ENCODE data around the gene CPSF2. TPM values are rescaled to one million over a fixed set of nuclear protein-coding genes. Genes with fewer than 3 reads are reported as not detected.
"Not testable (repeated sequence)": the region's sequence is repeated elsewhere in the genome, so short reads cannot be mapped to it uniquely, and the experiment has no call there.

The CPSF2 gene
- total RNA-seq, 4 donors from 2014 or later: 34.1 to 55.8 (median 43.7) TPM

DNA sequence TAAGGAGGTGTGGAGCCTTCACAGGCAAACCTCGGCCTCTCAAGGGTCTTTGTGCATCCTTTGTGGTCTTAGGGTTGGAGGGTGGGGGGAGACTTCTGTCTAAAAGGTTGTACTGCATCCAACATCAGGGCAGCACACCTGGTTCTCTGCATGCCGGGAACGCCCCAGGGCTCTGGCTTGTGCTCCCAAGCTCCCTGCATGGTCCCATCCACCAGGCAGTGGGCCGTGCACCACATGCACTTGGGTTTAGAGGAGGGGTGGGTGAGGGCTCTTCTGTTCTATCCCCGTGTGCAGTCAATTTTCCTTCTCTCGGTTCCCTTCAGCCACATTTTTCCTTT lies 86.1 kb downstream of the CPSF2 start:
- no peak overlapping the region for H3K4me3 ChIP-seq (replicated peaks in 1 of 3)
- TF ChIP-seq, protein P1, sequence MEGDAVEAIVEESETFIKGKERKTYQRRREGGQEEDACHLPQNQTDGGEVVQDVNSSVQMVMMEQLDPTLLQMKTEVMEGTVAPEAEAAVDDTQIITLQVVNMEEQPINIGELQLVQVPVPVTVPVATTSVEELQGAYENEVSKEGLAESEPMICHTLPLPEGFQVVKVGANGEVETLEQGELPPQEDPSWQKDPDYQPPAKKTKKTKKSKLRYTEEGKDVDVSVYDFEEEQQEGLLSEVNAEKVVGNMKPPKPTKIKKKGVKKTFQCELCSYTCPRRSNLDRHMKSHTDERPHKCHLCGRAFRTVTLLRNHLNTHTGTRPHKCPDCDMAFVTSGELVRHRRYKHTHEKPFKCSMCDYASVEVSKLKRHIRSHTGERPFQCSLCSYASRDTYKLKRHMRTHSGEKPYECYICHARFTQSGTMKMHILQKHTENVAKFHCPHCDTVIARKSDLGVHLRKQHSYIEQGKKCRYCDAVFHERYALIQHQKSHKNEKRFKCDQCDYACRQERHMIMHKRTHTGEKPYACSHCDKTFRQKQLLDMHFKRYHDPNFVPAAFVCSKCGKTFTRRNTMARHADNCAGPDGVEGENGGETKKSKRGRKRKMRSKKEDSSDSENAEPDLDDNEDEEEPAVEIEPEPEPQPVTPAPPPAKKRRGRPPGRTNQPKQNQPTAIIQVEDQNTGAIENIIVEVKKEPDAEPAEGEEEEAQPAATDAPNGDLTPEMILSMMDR (IDR thresholded peaks at IDR 0.05): no peak
- TF ChIP-seq POLR2A (IDR thresholded peaks at IDR 0.05): no peak
- intact Hi-C loops (cut with DNase I): no loop called here
- H3K9me3 ChIP-seq: no peaks in the 10 kb centered on the region
- no peak overlapping the region for H3K27ac ChIP-seq
- H3K4me1 ChIP-seq: no peaks in the 10 kb centered on the region
- no peak for DNase-seq
- H3K27me3 ChIP-seq: no peaks in the 10 kb centered on the region
- WGBS, 2 donors: 71 to 72% methylated on average over 6 of the region's 6 CpGs
- no peaks in the 10 kb centered on the region for H3K36me3 ChIP-seq

DNA sequence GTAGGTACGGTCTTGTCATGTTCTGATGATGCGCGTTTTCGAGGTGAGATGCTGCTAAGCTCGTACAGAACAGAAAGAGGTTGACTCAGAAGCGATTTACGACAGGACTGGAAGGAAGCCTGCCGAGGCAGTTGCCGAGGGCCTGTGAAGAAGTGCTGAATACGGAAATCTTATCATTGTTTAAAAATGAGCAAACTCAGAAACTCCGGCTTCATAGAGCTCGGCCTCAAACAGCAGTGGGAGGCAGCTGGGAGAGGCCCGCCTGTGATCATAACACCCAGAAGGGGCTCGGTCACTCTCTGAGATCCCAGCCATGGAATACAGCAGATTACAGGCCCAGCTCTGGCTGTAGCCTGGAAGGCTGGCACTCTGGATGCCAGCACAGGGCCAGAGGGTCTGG lies 87.4 kb downstream of the CPSF2 start:
- WGBS, 2 donors: 79 to 89% methylated on average over 14 of the region's 14 CpGs
- no peak overlapping the region for H3K4me3 ChIP-seq (replicated peaks in 1 of 3)
- TF ChIP-seq, protein P1 (IDR thresholded peaks at IDR 0.05): no peak
- no peak for TF ChIP-seq POLR2A (IDR thresholded peaks at IDR 0.05)
- H3K4me1 ChIP-seq: no peaks in the 10 kb centered on the region
- H3K27ac ChIP-seq: no peak overlapping the region
- H3K36me3 ChIP-seq: no peaks in the 10 kb centered on the region
- DNase-seq: no peak
- intact Hi-C loops (cut with DNase I): no loop called here
- no peaks in the 10 kb centered on the region for H3K9me3 ChIP-seq
- H3K27me3 ChIP-seq: no peaks in the 10 kb centered on the region

DNA sequence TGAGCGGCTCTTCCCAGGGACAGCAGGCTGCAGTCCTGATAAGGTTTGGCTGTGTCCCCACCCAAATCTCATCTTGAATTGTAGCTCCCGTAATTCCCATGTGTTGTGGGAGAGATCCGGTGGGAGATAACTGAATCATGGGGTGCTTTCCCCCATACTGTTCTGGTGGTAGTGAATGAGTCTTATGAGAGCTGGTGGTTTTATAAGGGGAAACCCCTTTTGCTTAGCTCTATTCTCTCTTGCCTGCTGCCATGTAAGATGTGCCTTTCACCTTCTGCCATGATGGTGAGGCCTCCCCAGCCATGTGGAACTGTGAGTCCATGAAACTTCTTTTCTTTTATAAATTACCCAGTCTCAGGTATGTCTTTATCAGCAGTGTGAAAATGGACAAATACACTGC lies 91.4 kb downstream of the CPSF2 start:
- H3K27me3 ChIP-seq; H3K4me3 ChIP-seq (replicated peaks in 1 of 3); DNase-seq; H3K4me1 ChIP-seq; intact Hi-C loops (cut with DNase I); H3K9me3 ChIP-seq; H3K27ac ChIP-seq; H3K36me3 ChIP-seq: not testable (repeated sequence)
- WGBS, 2 donors: 80 to 93% methylated on average over 3 of the region's 3 CpGs

DNA sequence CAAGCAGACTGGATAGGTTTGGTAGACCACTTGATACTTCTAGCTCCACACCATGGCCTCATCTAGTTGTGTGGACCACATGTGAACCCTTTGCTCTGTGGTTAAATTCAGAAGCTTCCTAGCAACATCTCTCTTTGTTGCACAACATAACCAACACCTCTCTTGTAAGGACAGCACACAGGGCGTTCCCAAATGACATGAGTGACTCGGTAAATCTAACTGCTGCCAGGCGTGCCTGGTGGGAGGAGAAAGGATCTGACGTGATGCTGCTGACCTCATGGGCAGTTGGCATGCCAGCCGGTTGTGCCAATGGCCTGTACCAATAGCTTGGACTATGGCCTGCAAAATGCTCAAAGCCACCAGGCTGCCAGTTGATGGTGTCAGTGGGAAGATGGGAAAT lies 93.8 kb downstream of the CPSF2 start:
- H3K27ac ChIP-seq: no peak overlapping the region
- no peak for DNase-seq
- TF ChIP-seq, protein P1 (IDR thresholded peaks at IDR 0.05): no peak
- no peak for TF ChIP-seq POLR2A (IDR thresholded peaks at IDR 0.05)
- H3K4me1 ChIP-seq: no peaks in the 10 kb centered on the region
- no peaks in the 10 kb centered on the region for H3K9me3 ChIP-seq
- H3K36me3 ChIP-seq: no peaks in the 10 kb centered on the region
- 88 to 90% methylated on average over 5 of the region's 5 CpGs for WGBS, 2 donors
- intact Hi-C loops (cut with DNase I): no loop called here
- no peak overlapping the region for H3K4me3 ChIP-seq (replicated peaks in 1 of 3)
- no peaks in the 10 kb centered on the region for H3K27me3 ChIP-seq

DNA sequence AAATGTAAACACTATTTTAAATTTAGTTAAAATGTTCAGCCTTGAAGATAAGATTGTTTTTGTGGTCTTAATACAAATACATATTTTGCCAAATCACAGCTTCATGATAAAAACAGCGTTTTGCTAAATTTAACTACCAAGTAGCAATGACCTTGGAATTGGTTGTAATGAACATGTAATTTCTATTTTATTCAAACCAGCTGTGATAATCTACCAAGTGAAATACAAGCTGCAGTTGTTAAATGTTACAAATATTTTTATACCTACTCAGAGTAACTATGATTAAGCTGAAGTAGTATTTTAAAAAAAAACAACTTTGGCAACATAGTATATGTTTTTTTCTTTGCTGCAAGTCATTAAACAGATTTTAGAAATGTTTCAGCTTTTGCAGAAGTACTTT lies 96.2 kb downstream of the CPSF2 start:
- Histone ChIP-seq H3K27ac (no peak overlapping the region), H3K9me3 (no peaks in the 10 kb centered on the region), H3K27me3 (no peaks in the 10 kb centered on the region), H3K36me3 (no peaks in the 10 kb centered on the region), H3K4me1 (no peaks in the 10 kb centered on the region), H3K4me3 (replicated peaks in 1 of 3) (no peak overlapping the region)
- intact Hi-C loops (cut with DNase I): no loop called here
- no peak for TF ChIP-seq POLR2A (IDR thresholded peaks at IDR 0.05)
- TF ChIP-seq, protein P1 (IDR thresholded peaks at IDR 0.05): no peak
- 54 to 74% methylated on average over 1 of the region's 1 CpG for WGBS, 2 donors
- no peak for DNase-seq

Other genes starting within 250 kb of the CPSF2 start
- gene FBLN5, start 174.3 kb upstream of the CPSF2 start, total RNA-seq: 100 to 1,000 TPM in 1 of 4 donors, 10 to 100 TPM in 3; 71.5 to 110 (median 86.4) TPM
- 10 to 100 TPM; 35.5 to 45.1 (median 41.7) TPM for gene TRIP11, start 81.9 kb upstream of the CPSF2 start, total RNA-seq
- 10 to 100 TPM; 28.0 to 76.7 (median 31.8) TPM for gene ATXN3, start 15.4 kb upstream of the CPSF2 start, total RNA-seq
- gene NDUFB1, start 263 bp upstream of the CPSF2 start, total RNA-seq: 100 to 1,000 TPM; 123 to 720 (median 371) TPM
- under 1 TPM; 0.05 to 0.46 (median 0.19) TPM for gene SLC24A4, start 201.2 kb downstream of the CPSF2 start, total RNA-seq

Data from thyroid gland (tissue), 4 donors.